K562 (cell line): Measurements from ENCODE around the gene NUB1. TPM values are rescaled to one million over a fixed set of nuclear protein-coding genes. Genes with fewer than 3 reads are reported as not detected.

ENCODE experiments used
- ATAC-seq: fragments of 200-7000 bp; cut with Tn5 transposase; 3 replicates; pipeline ENCODE4 v1.9.1; 2020; ENCODE audit warnings: moderate library complexity
- BruUV-seq: library from RNA; stranded (reverse); fragments of 400-500 nt; replicated peaks from 2 replicates; lab custom pipeline; 2021; lab: Mats Ljungman, UMichigan
- CTCF ChIA-PET: fragments of 300-600 bp; formaldehyde crosslinking; extraction: SDS; loops from one replicate; lab custom pipeline; 2021; ENCODE audit warnings: low intra/inter-chr PET ratio; lab: Yijun Ruan, JAX
- POLR2A ChIA-PET: fragments of 300-600, 350-650 bp; sonication (Branson Sonifier 250); formaldehyde crosslinking; extraction: SDS; loops from one replicate; lab custom pipeline; 2021; ENCODE audit warnings: antibody characterized with exemption, inconsistent platforms; lab: Yijun Ruan, JAX
- DNase-seq, 4 experiments: peaks; one replicate each; pipeline versions ENCODE4 v3.0.0 to v3.0.0-alpha.2; 2011 to 2018; ENCODE audit warnings: low spot score in 3 of 4, mixed read lengths in 3 of 4; ENCODE audit errors: extremely low read depth in 1 of 4
- FAIRE-seq: peaks from 2 replicates; lab custom pipeline; 2011; peaks lifted over from hg19 to GRCh38; lab: Jason Lieb, UNC
- H2AFZ ChIP-seq: 2 replicates; pipeline ENCODE4 v1.6.0; 2011; ENCODE audit warnings: low read depth, low read length, control low read depth, inconsistent platforms
- H3K27ac ChIP-seq: fragments of 200-600 bp; 3 replicates; pipeline ENCODE4 v1.8.0; 2011; ENCODE audit warnings: low read depth, mild to moderate bottlenecking, control low read depth, inconsistent platforms, low read length, moderate library complexity, mixed read lengths; ENCODE audit errors: extremely low read depth
- H3K27me3 ChIP-seq, 2 experiments: fragments of 300-600 bp in 1 of 2; 2 replicates in 1 of 2; 3 replicates in 1 of 2; pipeline versions ENCODE4 v1.6.0 to v1.8.0; 2011; ENCODE audit warnings: inconsistent platforms in 2 of 2, low read length in 2 of 2, mild to moderate bottlenecking in 1 of 2, mixed read lengths in 1 of 2, moderate library complexity in 1 of 2; ENCODE audit not compliant: control insufficient read depth in 2 of 2, insufficient read depth in 2 of 2
- H3K36me3 ChIP-seq: fragments of 300-600 bp; 3 replicates; pipeline ENCODE4 v1.8.0; 2011; ENCODE audit warnings: mild to moderate bottlenecking, low read length, inconsistent platforms; ENCODE audit not compliant: control insufficient read depth, insufficient read depth
- H3K4me1 ChIP-seq, 2 experiments: fragments of 200-600 bp in 1 of 2; replicated peaks in 1 of 2; 2 replicates in 1 of 2; 3 replicates in 1 of 2; pipeline versions ENCODE4 v1.5.1 to v1.8.0; 2011; ENCODE audit warnings: inconsistent platforms in 2 of 2, low read length in 2 of 2, mild to moderate bottlenecking in 1 of 2, mixed read lengths in 1 of 2, moderate library complexity in 1 of 2; ENCODE audit not compliant: control insufficient read depth in 2 of 2, insufficient read depth in 2 of 2
- H3K4me2 ChIP-seq: 2 replicates; pipeline ENCODE4 v1.6.1; 2011; ENCODE audit warnings: low read length, control low read depth, inconsistent platforms, mixed read lengths; ENCODE audit not compliant: insufficient read depth
- H3K4me3 ChIP-seq: fragments of 200-600 bp; sonication (generic), shearing (Covaris generic); 2 replicates; pipeline ENCODE4 v1.5.1; 2016; ENCODE audit warnings: control low read depth, inconsistent platforms
- H3K79me2 ChIP-seq: fragments of 200-600 bp; 3 replicates; pipeline ENCODE4 v1.8.0; 2011; ENCODE audit warnings: low read length, inconsistent platforms; ENCODE audit not compliant: control insufficient read depth, insufficient read depth
- H3K9ac ChIP-seq, 2 experiments: 2 replicates each; pipeline versions ENCODE4 v1.6.0 to v1.6.1; 2011; ENCODE audit warnings: low read depth in 2 of 2, low read length in 2 of 2, control low read depth in 1 of 2, inconsistent platforms in 1 of 2, mild to moderate bottlenecking in 1 of 2, mixed read lengths in 1 of 2; ENCODE audit not compliant: insufficient read depth in 1 of 2
- H3K9me1 ChIP-seq: one replicate; pipeline ENCODE4 v1.6.0; 2011; ENCODE audit warnings: inconsistent platforms, mild to moderate bottlenecking, low read length, moderate library complexity; ENCODE audit not compliant: control insufficient read depth, insufficient read depth
- H3K9me3 ChIP-seq: replicated peaks from 2 replicates; pipeline ENCODE4 v1.5.1; 2011; ENCODE audit warnings: low read depth, low read length, inconsistent platforms; ENCODE audit not compliant: control insufficient read depth, insufficient read depth
- H4K20me1 ChIP-seq: replicated peaks from 2 replicates; pipeline ENCODE4 v1.6.1; 2011; ENCODE audit warnings: low read length, inconsistent platforms, mixed read lengths; ENCODE audit not compliant: control insufficient read depth, insufficient read depth
- BHLHE40 ChIP-seq: IDR thresholded peaks from 2 replicates; pipeline ENCODE4 v1.6.1; 2011; ENCODE audit warnings: low read length, improper control_type of control experiment
- CEBPG ChIP-seq, 3 experiments: fragments of 200-800 bp in 1 of 3; sonication (Bioruptor generic) in 1 of 3; sonication (generic) in 1 of 3; formaldehyde crosslinking in 1 of 3; IDR thresholded peaks in 2 of 3; conservative IDR thresholded peaks in 1 of 3; 2 replicates each; pipeline versions ENCODE4 v1.6.1 to v1.8.0; 2016 to 2022; ENCODE audit warnings: missing compliant biosample characterization in 2 of 3, missing genetic modification characterization in 2 of 3, mild to moderate bottlenecking in 1 of 3, missing genetic modification reagents in 1 of 3
- RAD51 ChIP-seq: fragments of 450-650 bp; IDR thresholded peaks from 2 replicates; pipeline ENCODE4 v1.7.1; 2016; ENCODE audit warnings: low read depth, mild to moderate bottlenecking, borderline replicate concordance
- SIX5 ChIP-seq, 2 experiments: IDR thresholded peaks; 2 replicates each; pipeline ENCODE4 v1.6.1; 2011; ENCODE audit warnings: low read length in 2 of 2, borderline replicate concordance in 1 of 2, low read depth in 1 of 2, mild to moderate bottlenecking in 1 of 2, moderate library complexity in 1 of 2; ENCODE audit not compliant: insufficient read depth in 1 of 2
- XRCC5 ChIP-seq: fragments of 200-400 bp; formaldehyde crosslinking; IDR thresholded peaks from 2 replicates; pipeline ENCODE4 v1.6.1; 2017; ENCODE audit warnings: low read depth, mild to moderate bottlenecking, low read length
- ZNF212 ChIP-seq: fragments of 450-650 bp; formaldehyde crosslinking; IDR thresholded peaks from 2 replicates; pipeline ENCODE4 v1.4.0; 2020; ENCODE audit warnings: mild to moderate bottlenecking
- ZNF263 ChIP-seq: sonication (generic); formaldehyde crosslinking; IDR thresholded peaks from 2 replicates; pipeline ENCODE4 v1.8.0; 2022; ENCODE audit warnings: mild to moderate bottlenecking, missing genetic modification reagents, borderline replicate concordance
- ZNF668 ChIP-seq: fragments of 250-450 bp; sonication (Bioruptor Pico); IDR thresholded peaks from 2 replicates; pipeline ENCODE4 v1.8.0; 2022; ENCODE audit warnings: mild to moderate bottlenecking, inconsistent platforms
- WGBS: fragments of 100-300 bp; shearing (Covaris generic); methylation state at CpG from one replicate; pipeline ENCODE4 v1.1.6; 2016; ENCODE audit warnings: low coverage, mixed read lengths; ENCODE audit not compliant: insufficient coverage; ENCODE audit errors: missing lambda C conversion rate; 5-methylcytosine and 5-hydroxymethylcytosine counted together
- in situ Hi-C: fragments of 300-500 bp; cut with MboI; formaldehyde crosslinking; loops from 4 replicates; pipeline ENCODE4 v1.15.0; 2018; ENCODE audit warnings: inconsistent platforms, mixed read lengths
- intact Hi-C: fragments of 100-400 bp; cut with micrococcal nuclease; formaldehyde crosslinking; loops from 2 replicates; pipeline ENCODE4 v1.14.2; 2022
- polyA plus RNA-seq, 8 experiments: library from polyadenylated mRNA; depleted of rRNA in 4 of 8; stranded (reverse) in 5 of 8; unstranded in 3 of 8; fragments of >200 nt; fragmentation: Nextera tagmentation in 2 of 8; fragmentation: Illumina TruSeq in 1 of 8; extraction: Ambion mirVana in 2 of 8; extraction: Trizol in 1 of 8; gene quantifications; 2 replicates each; pipeline versions ENCODE4 v1.2.1 to v1.2.3, GENCODE V29; 2011 to 2014; ENCODE audit warnings: inconsistent platforms in 1 of 8, missing spikeins in 1 of 8
- total RNA-seq, 7 experiments: library from RNA; depleted of rRNA in 6 of 7; stranded (reverse); fragments of >200 nt in 6 of 7; fragmentation: Illumina TruSeq in 2 of 7; extraction: Trizol in 2 of 7; gene quantifications; 2 replicates each; pipeline versions ENCODE4 v1.2.1 to v1.2.3, GENCODE V29; 2011 to 2021; ENCODE audit warnings: low replicate concordance in 1 of 7
- TF ChIP-seq, protein P1 (sequence below): fragments of 450-650 bp; IDR thresholded peaks from 2 replicates; pipeline ENCODE4 v1.6.1; 2017; ENCODE audit warnings: antibody characterized with exemption, mild to moderate bottlenecking
- TF ChIP-seq, protein P2 (sequence below): fragments of 450-650 bp; IDR thresholded peaks from 2 replicates; pipeline ENCODE4 v1.6.1; 2016; ENCODE audit warnings: low read depth, mild to moderate bottlenecking, moderate library complexity

Gene NUB1
- total and polyA plus RNA-seq, 9 of the 15 experiments (the other 6 are each of a cell fraction or from before 2014, with no cell fraction given) = 43.2 to 159 (median 85.2) TPM

DNA sequence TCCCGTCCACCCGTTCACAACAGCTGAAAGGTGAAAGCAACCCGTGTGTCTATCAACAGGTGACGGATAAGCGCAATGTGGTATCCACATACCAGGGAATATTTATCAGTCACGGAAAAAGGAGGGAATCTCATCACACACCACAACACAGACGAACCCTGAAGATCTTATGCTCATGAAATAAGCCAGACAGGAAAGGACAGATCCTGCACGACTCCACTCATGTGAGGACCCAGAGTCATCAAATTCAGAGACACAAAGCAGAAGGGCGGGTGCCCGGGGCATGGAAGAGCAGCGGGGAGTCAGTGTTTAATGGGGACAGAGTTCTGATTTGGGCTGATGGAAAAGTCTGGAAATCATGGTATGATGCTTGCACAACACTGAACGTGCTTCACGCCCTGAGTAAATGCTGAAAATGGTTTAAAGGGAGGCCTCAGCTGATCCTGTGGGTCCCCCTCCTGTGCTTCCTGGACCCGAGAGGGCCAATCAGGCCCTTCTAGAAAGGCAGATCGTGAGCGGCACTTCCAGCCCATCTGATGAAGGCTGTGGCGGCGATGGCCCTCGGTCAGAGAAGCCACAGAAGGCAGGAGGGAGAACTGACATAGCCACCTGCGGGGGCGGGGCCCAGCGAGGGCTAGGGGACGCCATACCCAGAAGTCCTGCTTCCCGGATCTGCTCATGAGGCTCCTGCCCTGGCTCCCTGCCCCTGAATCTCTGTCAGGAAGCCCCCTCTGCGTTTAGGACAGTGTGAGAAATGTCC is 49.2 kb downstream of the NUB1 start:
- H3K27ac ChIP-seq = no peak overlapping the region
- H3K9me3 ChIP-seq = no peaks in the 10 kb centered on the region
- ChIA-PET CTCF (no interaction called here), POLR2A (interaction anchor here (0.6 kb wide), 1 partner anchor 18 kb away, joined by 3 read pairs; no protein-coding TSS in a partner anchor)
- intact Hi-C loops = loop anchor here (10.0 kb wide), 1 partner anchor 54 kb away; the partner anchor contains the start of gene CRYGN
- no peaks in the 10 kb centered on the region for H3K79me2 ChIP-seq
- peaks cover 39 to 76% of the 10 kb centered on the region in 2 experiments for H3K4me1 ChIP-seq
- H3K4me2 ChIP-seq = peak overlapping the region; percentile 8; the same call in 1 of the 2 replicates
- FAIRE-seq = peak; percentile 77
- in situ Hi-C loops = no loop called here
- H3K27me3 ChIP-seq = peaks cover 7 to 59% of the 10 kb centered on the region in 2 experiments; a peak in 4 of 5 replicates
- ATAC-seq = peak; percentile 31
- no peaks in the 10 kb centered on the region for H3K36me3 ChIP-seq
- 25% methylated on average over 25 of the region's 25 CpGs for WGBS
- BruUV-seq = no TSS peak
- H4K20me1 ChIP-seq = 0 out of 2 replicates have a peak, but pooled peaks cover 5% of the 10 kb centered on the region
- peak; percentile 67 to 82 (median 76) for DNase-seq
- no peak overlapping the region for H3K4me3 ChIP-seq
- peaks cover 4% of the 10 kb centered on the region for H3K9me1 ChIP-seq
- peak overlapping the region; percentile 67 for H2AFZ ChIP-seq
- H3K9ac ChIP-seq = peak overlapping the region in 1 of 2 experiments; percentile 53; a peak in 1 of 4 replicates
- TF ChIP-seq XRCC5 = no peak
- no peak for TF ChIP-seq ZNF668 (CRISPR knock-in tag)
- TF ChIP-seq BHLHE40 = 0 out of 2 replicates have a peak, but pooled peaks have one; percentile 3
- no peak for TF ChIP-seq ZNF263 (CRISPR knock-in tag)
- TF ChIP-seq, protein P1, sequence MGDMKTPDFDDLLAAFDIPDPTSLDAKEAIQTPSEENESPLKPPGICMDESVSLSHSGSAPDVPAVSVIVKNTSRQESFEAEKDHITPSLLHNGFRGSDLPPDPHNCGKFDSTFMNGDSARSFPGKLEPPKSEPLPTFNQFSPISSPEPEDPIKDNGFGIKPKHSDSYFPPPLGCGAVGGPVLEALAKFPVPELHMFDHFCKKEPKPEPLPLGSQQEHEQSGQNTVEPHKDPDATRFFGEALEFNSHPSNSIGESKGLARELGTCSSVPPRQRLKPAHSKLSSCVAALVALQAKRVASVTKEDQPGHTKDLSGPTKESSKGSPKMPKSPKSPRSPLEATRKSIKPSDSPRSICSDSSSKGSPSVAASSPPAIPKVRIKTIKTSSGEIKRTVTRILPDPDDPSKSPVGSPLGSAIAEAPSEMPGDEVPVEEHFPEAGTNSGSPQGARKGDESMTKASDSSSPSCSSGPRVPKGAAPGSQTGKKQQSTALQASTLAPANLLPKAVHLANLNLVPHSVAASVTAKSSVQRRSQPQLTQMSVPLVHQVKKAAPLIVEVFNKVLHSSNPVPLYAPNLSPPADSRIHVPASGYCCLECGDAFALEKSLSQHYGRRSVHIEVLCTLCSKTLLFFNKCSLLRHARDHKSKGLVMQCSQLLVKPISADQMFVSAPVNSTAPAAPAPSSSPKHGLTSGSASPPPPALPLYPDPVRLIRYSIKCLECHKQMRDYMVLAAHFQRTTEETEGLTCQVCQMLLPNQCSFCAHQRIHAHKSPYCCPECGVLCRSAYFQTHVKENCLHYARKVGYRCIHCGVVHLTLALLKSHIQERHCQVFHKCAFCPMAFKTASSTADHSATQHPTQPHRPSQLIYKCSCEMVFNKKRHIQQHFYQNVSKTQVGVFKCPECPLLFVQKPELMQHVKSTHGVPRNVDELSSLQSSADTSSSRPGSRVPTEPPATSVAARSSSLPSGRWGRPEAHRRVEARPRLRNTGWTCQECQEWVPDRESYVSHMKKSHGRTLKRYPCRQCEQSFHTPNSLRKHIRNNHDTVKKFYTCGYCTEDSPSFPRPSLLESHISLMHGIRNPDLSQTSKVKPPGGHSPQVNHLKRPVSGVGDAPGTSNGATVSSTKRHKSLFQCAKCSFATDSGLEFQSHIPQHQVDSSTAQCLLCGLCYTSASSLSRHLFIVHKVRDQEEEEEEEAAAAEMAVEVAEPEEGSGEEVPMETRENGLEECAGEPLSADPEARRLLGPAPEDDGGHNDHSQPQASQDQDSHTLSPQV = peak; percentile 27; the same call in 1 of the 2 replicates
- TF ChIP-seq, protein P2, sequence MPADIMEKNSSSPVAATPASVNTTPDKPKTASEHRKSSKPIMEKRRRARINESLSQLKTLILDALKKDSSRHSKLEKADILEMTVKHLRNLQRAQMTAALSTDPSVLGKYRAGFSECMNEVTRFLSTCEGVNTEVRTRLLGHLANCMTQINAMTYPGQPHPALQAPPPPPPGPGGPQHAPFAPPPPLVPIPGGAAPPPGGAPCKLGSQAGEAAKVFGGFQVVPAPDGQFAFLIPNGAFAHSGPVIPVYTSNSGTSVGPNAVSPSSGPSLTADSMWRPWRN = no peak
- 0 out of 2 replicates have a peak, but pooled peaks have one; percentile 15 for TF ChIP-seq CEBPG (CRISPR knock-in tag; IDR thresholded peaks at IDR 0.05)
- no peak for TF ChIP-seq CEBPG (tag; conservative IDR thresholded peaks at IDR 0.05 in 1 of 2, IDR thresholded peaks at IDR 0.05 in 1 of 2)
- TF ChIP-seq ZNF212 (CRISPR knock-in tag) = no peak
- no peak for TF ChIP-seq RAD51
- TF ChIP-seq SIX5 (IDR thresholded peaks at IDR 0.05; ENCODE audit: borderline replicate concordance in 1 of 2, insufficient read depth in 1 of 2, low read depth in 1 of 2, low read length in 2 of 2) = no peak
